SU-DHL-6 (cell line): ENCODE measurements around the gene BTNL3.

ENCODE experiments used
- H2AFZ ChIP-seq: fragments of 200-600 bp; sonication (generic); 2 replicates; pipeline ENCODE4 v1.6.1; 2014; ENCODE audit warnings: low read depth, mild to moderate bottlenecking, moderate library complexity, mixed read lengths, antibody characterized with exemption, low read length; ENCODE audit not compliant: severe bottlenecking
- H3F3A ChIP-seq: fragments of 200-600 bp; shearing (Covaris generic); 2 replicates; pipeline ENCODE4 v1.6.0; 2016; ENCODE audit warnings: antibody characterized with exemption, mild to moderate bottlenecking; ENCODE audit not compliant: insufficient read depth
- H3K27ac ChIP-seq: fragments of 200-600 bp; sonication (generic); 2 replicates; pipeline ENCODE4 v1.5.1; 2016; ENCODE audit warnings: low read depth, mild to moderate bottlenecking, low read length, moderate library complexity, mixed read lengths
- H3K27me3 ChIP-seq: fragments of 200-600 bp; sonication (generic), shearing (Covaris generic); 2 replicates; pipeline ENCODE4 v1.6.0; 2014; ENCODE audit warnings: mild to moderate bottlenecking, low read length
- H3K36me3 ChIP-seq: fragments of 200-600 bp; sonication (generic); 2 replicates; pipeline ENCODE4 v1.6.1; 2014; ENCODE audit warnings: mild to moderate bottlenecking, low read length, mixed read lengths
- H3K4me2 ChIP-seq: fragments of 300-600, 200-600 bp; shearing (Covaris generic), sonication (generic); 2 replicates; pipeline ENCODE4 v1.6.0; 2014; ENCODE audit warnings: low read length, low read depth, mild to moderate bottlenecking; ENCODE audit not compliant: poor library complexity, severe bottlenecking
- H3K4me3 ChIP-seq: fragments of 200-600 bp; sonication (generic); 2 replicates; pipeline ENCODE4 v1.5.1; 2014; ENCODE audit warnings: antibody characterized with exemption, low read length, mild to moderate bottlenecking, mixed read lengths; ENCODE audit not compliant: insufficient read depth, poor library complexity, severe bottlenecking
- H3K79me2 ChIP-seq: fragments of 200-600 bp; sonication (generic); 2 replicates; pipeline ENCODE4 v1.6.1; 2014; ENCODE audit warnings: mild to moderate bottlenecking, low read length, moderate library complexity; ENCODE audit not compliant: insufficient read depth
- H3K9ac ChIP-seq: fragments of 200-600 bp; sonication (generic); 2 replicates; pipeline ENCODE4 v1.7.0; 2014; ENCODE audit warnings: mild to moderate bottlenecking, low read length
- H3K9me2 ChIP-seq: fragments of 200-600 bp; sonication (generic); replicated peaks from 2 replicates; pipeline ENCODE4 v1.6.1; 2014; ENCODE audit warnings: low read length; ENCODE audit not compliant: insufficient read depth
- H3K9me3 ChIP-seq: fragments of 200-600 bp; sonication (generic); 2 replicates; pipeline ENCODE4 v1.6.1; 2014; ENCODE audit warnings: low read length, mixed read lengths; ENCODE audit not compliant: insufficient read depth
- H4K20me1 ChIP-seq: fragments of 200-600 bp; sonication (generic); 2 replicates; pipeline ENCODE4 v1.6.1; 2014; ENCODE audit warnings: low read depth, mild to moderate bottlenecking, antibody characterized with exemption, low read length, moderate library complexity, mixed read lengths
- EZH2phosphoT487 ChIP-seq: fragments of 200-600 bp; sonication (generic), shearing (Covaris generic); conservative IDR thresholded peaks from 2 replicates; pipeline ENCODE4 v1.6.1; 2018; ENCODE audit warnings: mild to moderate bottlenecking, antibody characterized with exemption, low read length, moderate library complexity, mixed read lengths
- TF ChIP-seq, protein P1 (sequence below): fragments of 200-600 bp; sonication (generic); IDR thresholded peaks from one replicate; pipeline ENCODE4 v1.5.1; 2017; ENCODE audit warnings: antibody characterized with exemption, mild to moderate bottlenecking, low read length, moderate library complexity; ENCODE audit not compliant: insufficient read depth, poor library complexity, severe bottlenecking

The BTNL3 gene

DNA sequence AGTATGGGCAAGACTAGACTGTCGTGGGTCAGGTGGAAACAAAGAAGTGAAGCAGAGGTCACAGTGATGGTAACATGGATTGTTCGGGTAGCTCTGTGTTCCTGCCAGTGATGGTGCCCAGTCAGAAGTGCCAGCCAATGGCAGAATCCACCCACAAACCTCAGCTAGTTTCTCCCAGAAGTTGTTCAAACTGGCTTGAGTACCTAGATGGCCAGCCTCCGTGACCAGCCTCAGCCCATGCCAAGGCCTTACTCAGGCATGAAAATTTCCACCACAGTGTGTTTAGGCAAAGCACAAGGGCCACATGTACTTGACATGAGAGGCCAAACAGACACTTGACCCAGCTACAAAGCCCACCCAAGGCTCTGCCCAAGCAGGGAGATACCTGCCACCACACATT lies 32.0 kb downstream of the BTNL3 start:
- Histone ChIP-seq H3K27ac (no peak overlapping the region), H3K9me2 (no peaks in the 10 kb centered on the region), H3K9ac (no peak overlapping the region), H2AFZ (no peak overlapping the region), H3F3A (no peaks in the 10 kb centered on the region), H4K20me1 (no peaks in the 10 kb centered on the region), H3K9me3 (peaks cover 17% of the 10 kb centered on the region; the same call in 1 of the 2 replicates), H3K36me3 (no peaks in the 10 kb centered on the region), H3K27me3 (no peaks in the 10 kb centered on the region), H3K79me2 (no peaks in the 10 kb centered on the region), H3K4me3 (no peak overlapping the region), H3K4me2 (no peak overlapping the region)
- TF ChIP-seq, protein P1, sequence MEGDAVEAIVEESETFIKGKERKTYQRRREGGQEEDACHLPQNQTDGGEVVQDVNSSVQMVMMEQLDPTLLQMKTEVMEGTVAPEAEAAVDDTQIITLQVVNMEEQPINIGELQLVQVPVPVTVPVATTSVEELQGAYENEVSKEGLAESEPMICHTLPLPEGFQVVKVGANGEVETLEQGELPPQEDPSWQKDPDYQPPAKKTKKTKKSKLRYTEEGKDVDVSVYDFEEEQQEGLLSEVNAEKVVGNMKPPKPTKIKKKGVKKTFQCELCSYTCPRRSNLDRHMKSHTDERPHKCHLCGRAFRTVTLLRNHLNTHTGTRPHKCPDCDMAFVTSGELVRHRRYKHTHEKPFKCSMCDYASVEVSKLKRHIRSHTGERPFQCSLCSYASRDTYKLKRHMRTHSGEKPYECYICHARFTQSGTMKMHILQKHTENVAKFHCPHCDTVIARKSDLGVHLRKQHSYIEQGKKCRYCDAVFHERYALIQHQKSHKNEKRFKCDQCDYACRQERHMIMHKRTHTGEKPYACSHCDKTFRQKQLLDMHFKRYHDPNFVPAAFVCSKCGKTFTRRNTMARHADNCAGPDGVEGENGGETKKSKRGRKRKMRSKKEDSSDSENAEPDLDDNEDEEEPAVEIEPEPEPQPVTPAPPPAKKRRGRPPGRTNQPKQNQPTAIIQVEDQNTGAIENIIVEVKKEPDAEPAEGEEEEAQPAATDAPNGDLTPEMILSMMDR, result no peak
- TF ChIP-seq EZH2phosphoT487, result no peak

DNA sequence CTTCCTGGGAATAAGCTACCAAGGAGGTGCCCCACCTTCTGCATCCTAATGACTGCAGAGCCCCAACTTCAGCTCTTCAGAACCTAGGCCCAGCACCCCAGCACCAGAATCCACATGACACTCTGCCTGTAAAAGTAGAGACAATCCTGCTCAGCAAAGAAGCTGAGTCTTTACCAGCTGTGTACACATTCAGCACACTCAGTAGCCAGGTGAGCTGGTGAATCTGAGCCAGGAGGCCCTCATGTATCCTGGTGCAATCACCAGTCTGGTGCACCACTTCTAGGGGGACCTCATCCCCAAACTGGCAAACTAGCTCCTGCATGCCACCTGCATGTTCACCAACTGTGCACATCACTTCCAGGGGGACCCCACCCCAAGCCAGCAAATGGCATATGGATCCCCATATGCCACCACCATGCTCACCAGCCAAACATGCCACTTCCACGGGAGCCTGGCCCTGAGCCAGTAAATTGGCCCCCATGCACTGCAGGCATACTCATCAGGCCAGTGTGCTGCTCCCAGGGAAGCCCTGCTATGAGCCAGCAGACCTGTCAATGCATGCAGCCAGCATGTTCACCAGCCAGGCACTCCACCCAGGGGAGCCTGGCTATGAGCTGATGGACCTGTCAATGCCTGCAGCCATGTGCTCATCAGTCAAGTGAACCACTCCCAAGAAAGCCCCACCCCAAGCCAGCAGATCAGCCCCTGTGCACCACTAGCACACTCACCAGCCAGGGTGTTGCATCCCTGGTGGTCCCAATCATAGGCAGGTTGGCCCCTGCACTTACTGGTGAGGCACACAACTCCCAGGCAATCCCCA lies 35.8 kb downstream of the BTNL3 start:
- no peak overlapping the region for H3K27ac ChIP-seq
- H2AFZ ChIP-seq, result no peak overlapping the region
- TF ChIP-seq EZH2phosphoT487, result no peak
- TF ChIP-seq, protein P1, result no peak
- no peak overlapping the region for H3K4me3 ChIP-seq
- no peaks in the 10 kb centered on the region for H3K27me3 ChIP-seq
- H3F3A ChIP-seq, result no peaks in the 10 kb centered on the region
- no peak overlapping the region for H3K4me2 ChIP-seq
- H3K9me3 ChIP-seq, result peaks cover 17% of the 10 kb centered on the region; the same call in 1 of the 2 replicates
- H3K9ac ChIP-seq, result no peak overlapping the region
- H3K9me2 ChIP-seq, result no peaks in the 10 kb centered on the region
- H4K20me1 ChIP-seq, result no peaks in the 10 kb centered on the region
- no peaks in the 10 kb centered on the region for H3K36me3 ChIP-seq
- no peaks in the 10 kb centered on the region for H3K79me2 ChIP-seq

DNA sequence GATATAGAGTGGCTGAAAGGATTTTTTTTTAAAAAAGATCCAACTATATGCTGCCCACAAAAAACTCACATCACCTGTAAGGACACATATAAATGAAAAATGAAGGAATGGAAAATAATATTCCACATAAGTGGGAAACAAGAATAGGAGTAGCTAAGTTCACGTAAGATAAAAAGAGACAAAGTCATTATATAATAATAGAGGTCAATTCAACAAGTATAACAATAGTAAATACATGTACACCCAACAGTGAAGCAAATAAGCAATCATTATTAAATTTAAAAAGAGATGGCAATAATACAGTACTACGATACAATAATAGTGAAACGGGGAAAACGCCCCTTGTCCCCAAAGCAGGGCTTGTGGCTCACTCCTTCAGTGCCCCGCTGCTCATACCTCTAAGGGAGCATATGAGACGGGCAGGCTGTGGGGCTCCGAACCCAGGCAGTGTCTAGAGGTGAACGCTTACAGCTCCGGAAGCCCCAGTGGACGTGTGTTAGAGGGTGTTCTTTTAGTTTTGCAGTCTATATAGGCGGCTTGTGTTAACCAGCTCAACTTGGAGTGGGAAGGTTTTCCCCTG lies 38.9 kb downstream of the BTNL3 start:
- Histone ChIP-seq H3K4me3 (no peak overlapping the region), H2AFZ (no peak overlapping the region), H4K20me1 (no peaks in the 10 kb centered on the region), H3K36me3 (no peaks in the 10 kb centered on the region), H3F3A (no peaks in the 10 kb centered on the region), H3K4me2 (no peak overlapping the region), H3K27me3 (no peaks in the 10 kb centered on the region), H3K79me2 (no peaks in the 10 kb centered on the region), H3K27ac (no peak overlapping the region), H3K9me2 (no peaks in the 10 kb centered on the region), H3K9ac (no peak overlapping the region), H3K9me3 (0 out of 2 replicates have a peak, but pooled peaks cover 3% of the 10 kb centered on the region)
- TF ChIP-seq, protein P1, result no peak
- no peak for TF ChIP-seq EZH2phosphoT487
